AG04449 (cell line): ENCODE data around the gene IL9.

Experiments
- CTCF ChIA-PET: fragments of 350-600 bp; formaldehyde crosslinking; extraction: SDS; loops from one replicate; lab custom pipeline; 2021; ENCODE audit warnings: antibody characterized with exemption; lab: Yijun Ruan, JAX
- POLR2A ChIA-PET: fragments of 400-600, 350-600 bp; formaldehyde crosslinking; extraction: SDS; loops from one replicate; lab custom pipeline; 2020; ENCODE audit warnings: antibody characterized with exemption, inconsistent platforms; lab: Yijun Ruan, JAX
- DNase-seq: peaks from one replicate; pipeline ENCODE4 v3.0.0-alpha.2; 2010; ENCODE audit warnings: low read depth, low spot score
- H3K4me3 ChIP-seq: 2 replicates; pipeline ENCODE4 v1.5.1; 2011; ENCODE audit warnings: low read depth, mild to moderate bottlenecking, control low read depth, low read length
- CTCF ChIP-seq: IDR thresholded peaks from one replicate; pipeline ENCODE4 v1.5.1; 2011; ENCODE audit warnings: mild to moderate bottlenecking, moderate library complexity, low read length, control low read depth, inconsistent platforms; ENCODE audit not compliant: insufficient read depth; ENCODE audit errors: missing control alignments

IL9 gene

GRCh38 chr5:135916638-135917263, 21.1 kb upstream of the IL9 start:
- no peak for TF ChIP-seq CTCF
- no peak for DNase-seq
- POLR2A ChIA-PET = no interaction called here
- CTCF ChIA-PET = no interaction called here
- H3K4me3 ChIP-seq = no peak overlapping the region

GRCh38 chr5:135915466-135916001, 19.9 kb upstream of the IL9 start:
- POLR2A ChIA-PET = no interaction called here
- no peak overlapping the region for H3K4me3 ChIP-seq
- CTCF ChIA-PET = no interaction called here
- TF ChIP-seq CTCF = no peak
- DNase-seq = no peak

GRCh38 chr5:135913713-135914626, 18.3 kb upstream of the IL9 start:
- H3K4me3 ChIP-seq = no peak overlapping the region
- POLR2A ChIA-PET = no interaction called here
- TF ChIP-seq CTCF = no peak
- CTCF ChIA-PET = interaction anchor here (1.5 kb wide), 1 partner anchor 169 kb away, joined by 5 read pairs; no protein-coding TSS in a partner anchor
- DNase-seq = no peak

- DNase-seq = no peak
- no peak for TF ChIP-seq CTCF
- ChIA-PET POLR2A (no interaction called here), CTCF (interaction anchor here (1.1 to 2.4 kb wide), 4 partner anchors 14 to 307 kb away, joined by 3 to 7 read pairs (median 4); no protein-coding TSS in a partner anchor)
- H3K4me3 ChIP-seq = no peak overlapping the region
These were observed 9.5 kb upstream of the IL9 start for GRCh38 chr5:135905144-135905543.

- no peak for DNase-seq
- POLR2A ChIA-PET = no interaction called here
- CTCF ChIA-PET = interaction anchor here (0.7 to 1.0 kb wide), 2 partner anchors 11 to 310 kb away, joined by 3 to 4 read pairs; no protein-coding TSS in a partner anchor
- no peak for TF ChIP-seq CTCF
- no peak overlapping the region for H3K4me3 ChIP-seq
These were observed 6.0 kb upstream of the IL9 start for GRCh38 chr5:135901633-135902032.

GRCh38 chr5:135900276-135900675, 4.6 kb upstream of the IL9 start:
- ChIA-PET CTCF (interaction anchor here (1.4 to 2.1 kb wide), 3 partner anchors 8 to 182 kb away, joined by 5 to 14 read pairs (median 6); no protein-coding TSS in a partner anchor), POLR2A (no interaction called here)
- no peak overlapping the region for H3K4me3 ChIP-seq
- no peak for DNase-seq
- TF ChIP-seq CTCF = no peak
